BE2C (cell line): ENCODE data around the gene PLA2G2D.

Source experiments
- DNase-seq: peaks from one replicate; pipeline ENCODE4 v3.0.0-alpha.2; 2020
- H3K27me3 ChIP-seq: fragments of 250-450 bp; sonication (Bioruptor Pico); 2 replicates; pipeline ENCODE4 v1.5.1; 2020; ENCODE audit warnings: mild to moderate bottlenecking
- H3K36me3 ChIP-seq: fragments of 250-450 bp; sonication (Bioruptor Pico); 2 replicates; pipeline ENCODE4 v1.5.1; 2020; ENCODE audit warnings: mild to moderate bottlenecking
- H3K4me1 ChIP-seq: fragments of 250-450 bp; sonication (Bioruptor Pico); 2 replicates; pipeline ENCODE4 v1.5.1; 2020
- H3K4me3 ChIP-seq: 2 replicates; pipeline ENCODE4 v1.5.1; 2011; ENCODE audit warnings: low read depth, low read length
- H3K9me3 ChIP-seq: fragments of 250-450 bp; sonication (Bioruptor Pico); 2 replicates; pipeline ENCODE4 v1.5.1; 2020
- TF ChIP-seq, protein P1 (sequence below): IDR thresholded peaks from 2 replicates; pipeline ENCODE4 v1.5.1; 2012; ENCODE audit warnings: mild to moderate bottlenecking, low read depth, low read length

Gene PLA2G2D

DNA sequence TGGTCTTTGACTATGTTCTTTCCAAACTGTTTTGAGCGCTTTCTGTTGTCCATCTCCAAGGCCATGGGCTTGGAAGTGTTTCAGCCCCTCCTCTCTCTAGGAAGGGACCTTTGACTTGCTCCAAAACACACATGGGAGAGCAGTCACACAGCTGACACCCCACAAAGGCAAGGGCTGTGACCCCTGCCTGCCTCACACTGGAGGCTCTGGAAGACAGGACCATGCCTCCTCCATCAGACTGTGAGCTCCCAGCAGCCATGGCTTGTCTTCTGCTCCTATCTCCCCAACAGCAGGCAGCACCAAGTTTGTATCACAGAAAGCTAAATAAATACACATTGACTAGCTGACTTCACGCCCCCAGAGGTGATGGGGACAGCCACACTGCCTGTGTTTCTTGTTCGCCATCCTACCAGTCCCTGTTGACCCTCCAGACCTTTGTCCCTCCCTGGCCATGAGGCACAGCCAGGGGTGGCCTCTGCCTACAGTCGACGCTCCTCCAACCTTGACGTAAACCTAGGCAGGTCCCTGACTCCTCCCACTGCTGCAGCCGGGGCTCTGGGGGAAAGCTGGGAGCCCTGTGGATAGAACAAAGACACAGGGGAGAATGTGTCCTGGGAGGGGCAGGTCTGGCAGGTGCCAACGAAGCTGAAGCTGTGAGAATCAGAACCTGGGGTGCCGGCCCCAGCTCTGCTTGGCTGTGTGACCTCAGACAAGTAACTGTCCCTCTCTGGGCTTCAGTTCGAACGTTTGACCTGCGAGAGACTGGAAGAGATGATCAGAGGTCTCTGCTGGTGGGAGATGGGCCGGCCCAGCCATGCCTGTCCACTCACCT lies 24.6 kb upstream of the PLA2G2D start:
- TF ChIP-seq, protein P1, sequence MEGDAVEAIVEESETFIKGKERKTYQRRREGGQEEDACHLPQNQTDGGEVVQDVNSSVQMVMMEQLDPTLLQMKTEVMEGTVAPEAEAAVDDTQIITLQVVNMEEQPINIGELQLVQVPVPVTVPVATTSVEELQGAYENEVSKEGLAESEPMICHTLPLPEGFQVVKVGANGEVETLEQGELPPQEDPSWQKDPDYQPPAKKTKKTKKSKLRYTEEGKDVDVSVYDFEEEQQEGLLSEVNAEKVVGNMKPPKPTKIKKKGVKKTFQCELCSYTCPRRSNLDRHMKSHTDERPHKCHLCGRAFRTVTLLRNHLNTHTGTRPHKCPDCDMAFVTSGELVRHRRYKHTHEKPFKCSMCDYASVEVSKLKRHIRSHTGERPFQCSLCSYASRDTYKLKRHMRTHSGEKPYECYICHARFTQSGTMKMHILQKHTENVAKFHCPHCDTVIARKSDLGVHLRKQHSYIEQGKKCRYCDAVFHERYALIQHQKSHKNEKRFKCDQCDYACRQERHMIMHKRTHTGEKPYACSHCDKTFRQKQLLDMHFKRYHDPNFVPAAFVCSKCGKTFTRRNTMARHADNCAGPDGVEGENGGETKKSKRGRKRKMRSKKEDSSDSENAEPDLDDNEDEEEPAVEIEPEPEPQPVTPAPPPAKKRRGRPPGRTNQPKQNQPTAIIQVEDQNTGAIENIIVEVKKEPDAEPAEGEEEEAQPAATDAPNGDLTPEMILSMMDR = no peak
- Histone ChIP-seq H3K9me3 (no peaks in the 10 kb centered on the region), H3K4me3 (no peak overlapping the region), H3K4me1 (no peaks in the 10 kb centered on the region), H3K36me3 (no peaks in the 10 kb centered on the region), H3K27me3 (no peaks in the 10 kb centered on the region)
- no peak for DNase-seq

- no peak overlapping the region for H3K4me3 ChIP-seq
- TF ChIP-seq, protein P1 = no peak
- H3K4me1 ChIP-seq = no peaks in the 10 kb centered on the region
Observed at GRCh38 chr1:20143318-20143717, 24.0 kb upstream of the PLA2G2D start.

GRCh38 chr1:20142001-20142710 lies 22.8 kb upstream of the PLA2G2D start:
- no peaks in the 10 kb centered on the region for H3K36me3 ChIP-seq
- TF ChIP-seq, protein P1 = no peak

More at GRCh38 chr1:20143318-20143717, 24.0 kb upstream of the PLA2G2D start:
- Histone ChIP-seq H3K27me3 (no peaks in the 10 kb centered on the region), H3K36me3 (no peaks in the 10 kb centered on the region), H3K9me3 (no peaks in the 10 kb centered on the region)
- DNase-seq = no peak

GRCh38 chr1:20141466-20141865 lies 22.1 kb upstream of the PLA2G2D start:
- TF ChIP-seq, protein P1 = no peak
- no peaks in the 10 kb centered on the region for H3K4me1 ChIP-seq
- H3K27me3 ChIP-seq = no peaks in the 10 kb centered on the region
- no peak for DNase-seq
- no peaks in the 10 kb centered on the region for H3K36me3 ChIP-seq
- H3K4me3 ChIP-seq = no peak overlapping the region
- H3K9me3 ChIP-seq = no peaks in the 10 kb centered on the region

More at GRCh38 chr1:20142001-20142710, 22.8 kb upstream of the PLA2G2D start:
- no peak overlapping the region for H3K4me3 ChIP-seq
- no peaks in the 10 kb centered on the region for H3K4me1 ChIP-seq
- no peaks in the 10 kb centered on the region for H3K27me3 ChIP-seq
- H3K9me3 ChIP-seq = no peaks in the 10 kb centered on the region
- DNase-seq = no peak

GRCh38 chr1:20141001-20141400 lies 21.7 kb upstream of the PLA2G2D start:
- no peaks in the 10 kb centered on the region for H3K27me3 ChIP-seq
- no peaks in the 10 kb centered on the region for H3K36me3 ChIP-seq
- H3K4me3 ChIP-seq = no peak overlapping the region
- DNase-seq = no peak
- no peaks in the 10 kb centered on the region for H3K9me3 ChIP-seq
- TF ChIP-seq, protein P1 = no peak
- H3K4me1 ChIP-seq = no peaks in the 10 kb centered on the region
